Endothelial cell of umbilical vein (primary cell): ENCODE measurements around the gene DNAJC18. TPM values are rescaled to one million over a fixed set of nuclear protein-coding genes. Genes with fewer than 3 reads are reported as not detected.

ENCODE experiments used
- BruUV-seq: library from RNA; stranded (reverse); fragments of 400-500 nt; replicated peaks from 2 replicates; lab custom pipeline; 2021; lab: Mats Ljungman, UMichigan
- CTCF ChIA-PET: fragments of 300-600, 350-600 bp; sonication (Branson Sonifier 250); formaldehyde crosslinking; loops from one replicate; lab custom pipeline; 2021; ENCODE audit warnings: antibody characterized with exemption, inconsistent platforms; lab: Charles Lee
- POLR2A ChIA-PET: fragments of 300-600, 350-600 bp; sonication (Branson Sonifier 250); formaldehyde crosslinking; loops from one replicate; lab custom pipeline; 2021; ENCODE audit warnings: antibody characterized with exemption, inconsistent platforms; lab: Charles Lee
- DNase-seq: peaks from one replicate; pipeline ENCODE4 v3.0.0-alpha.2; 2011; ENCODE audit warnings: low read depth, low spot score
- FAIRE-seq: peaks from 2 replicates; lab custom pipeline; 2011; peaks lifted over from hg19 to GRCh38; lab: Jason Lieb, UNC
- H2AFZ ChIP-seq: 2 replicates; pipeline ENCODE4 v1.6.0; 2012; ENCODE audit warnings: low read depth, low read length, control low read depth, inconsistent platforms
- H3K27ac ChIP-seq: 2 replicates; pipeline ENCODE4 v1.5.1; 2011; ENCODE audit warnings: low read depth, mild to moderate bottlenecking, control low read depth, low read length, moderate library complexity; ENCODE audit not compliant: insufficient read depth
- H3K27me3 ChIP-seq, 2 experiments: 2 replicates each; pipeline versions ENCODE4 v1.6.0 to v1.6.1; 2011; ENCODE audit warnings: low read length in 2 of 2, mixed read lengths in 1 of 2; ENCODE audit not compliant: control insufficient read depth in 2 of 2, insufficient read depth in 2 of 2
- H3K36me3 ChIP-seq, 2 experiments: 2 replicates in 1 of 2; 3 replicates in 1 of 2; pipeline ENCODE4 v1.5.1; 2011; ENCODE audit warnings: low read length in 2 of 2, mild to moderate bottlenecking in 1 of 2, moderate library complexity in 1 of 2; ENCODE audit not compliant: control insufficient read depth in 2 of 2, insufficient read depth in 2 of 2; ENCODE audit errors: extremely low read depth in 1 of 2
- H3K4me1 ChIP-seq: 3 replicates; pipeline ENCODE4 v1.5.1; 2011; ENCODE audit warnings: mild to moderate bottlenecking, low read length; ENCODE audit not compliant: control insufficient read depth, insufficient read depth; ENCODE audit errors: extremely low read depth
- H3K4me2 ChIP-seq: 2 replicates; pipeline ENCODE4 v1.6.1; 2011; ENCODE audit warnings: low read length, control low read depth, mixed read lengths; ENCODE audit not compliant: insufficient read depth
- H3K4me3 ChIP-seq, 3 experiments: fragments of 200-600 bp in 1 of 3; sonication (generic), shearing (Covaris generic) in 1 of 3; replicated peaks in 1 of 3; 2 replicates each; pipeline ENCODE4 v1.5.1; 2011 to 2016; ENCODE audit warnings: control low read depth in 3 of 3, low read length in 3 of 3, mild to moderate bottlenecking in 2 of 3, inconsistent platforms in 1 of 3, low read depth in 1 of 3, moderate library complexity in 1 of 3; ENCODE audit not compliant: insufficient read depth in 1 of 3
- H3K79me2 ChIP-seq: 2 replicates; pipeline ENCODE4 v1.6.0; 2012; ENCODE audit warnings: low read length, inconsistent platforms; ENCODE audit not compliant: control insufficient read depth, insufficient read depth
- H3K9ac ChIP-seq: replicated peaks from 2 replicates; pipeline ENCODE3; 2011; ENCODE audit warnings: low read length, control low read depth; ENCODE audit not compliant: insufficient read depth; ENCODE audit errors: extremely low read depth
- H3K9me1 ChIP-seq: replicated peaks from 3 replicates; pipeline ENCODE4 v1.6.0; 2011; ENCODE audit warnings: mild to moderate bottlenecking, low read length; ENCODE audit not compliant: control insufficient read depth, insufficient read depth; ENCODE audit errors: extremely low read depth
- H3K9me3 ChIP-seq: replicated peaks from 2 replicates; pipeline ENCODE4 v1.5.1; 2012; ENCODE audit warnings: low read length, inconsistent platforms; ENCODE audit not compliant: control insufficient read depth, insufficient read depth
- H4K20me1 ChIP-seq: replicated peaks from 2 replicates; pipeline ENCODE3; 2011; ENCODE audit warnings: mild to moderate bottlenecking, low read length; ENCODE audit not compliant: control insufficient read depth, insufficient read depth; ENCODE audit errors: extremely low read depth
- EZH2 ChIP-seq: IDR thresholded peaks from 2 replicates; pipeline ENCODE4 v1.6.1; 2012; ENCODE audit warnings: borderline replicate concordance, low read depth, mild to moderate bottlenecking, moderate library complexity, low read length, inconsistent platforms; ENCODE audit not compliant: severe bottlenecking
- FOS ChIP-seq: IDR thresholded peaks from 2 replicates; pipeline ENCODE4 v1.6.1; 2011; ENCODE audit warnings: mild to moderate bottlenecking, low read length, moderate library complexity, borderline replicate concordance; ENCODE audit not compliant: insufficient read depth
- GATA2 ChIP-seq: IDR thresholded peaks from 2 replicates; pipeline ENCODE4 v1.7.0; 2011; ENCODE audit warnings: low read depth, mild to moderate bottlenecking, moderate library complexity, mixed read lengths, low read length; ENCODE audit not compliant: insufficient read length, insufficient read depth
- JUN ChIP-seq: IDR thresholded peaks from 2 replicates; pipeline ENCODE4 v1.6.1; 2011; ENCODE audit warnings: borderline replicate concordance, low read depth; ENCODE audit not compliant: insufficient read length, insufficient read depth
- MYC ChIP-seq: IDR thresholded peaks from one replicate; pipeline ENCODE4 v1.6.1; 2011; ENCODE audit warnings: mild to moderate bottlenecking, low read depth, low read length
- POLR2A ChIP-seq: IDR thresholded peaks from 2 replicates; pipeline ENCODE4 v1.6.1; 2012; ENCODE audit warnings: low read depth, mild to moderate bottlenecking, control low read depth, low read length
- dilution Hi-C: fragments of 300-500 bp; cut with MboI; formaldehyde crosslinking; loops from one replicate; pipeline ENCODE4 v1.15.0; 2019; ENCODE audit warnings: low sequenced_read_pairs; ENCODE audit not compliant: extremely low pct_ligation_motif_present
- intact Hi-C: fragments of 100-400 bp; cut with micrococcal nuclease; formaldehyde crosslinking; loops from one replicate; pipeline ENCODE4 v1.10.0; 2022
- polyA plus RNA-seq, 4 experiments: library from polyadenylated mRNA; depleted of rRNA in 3 of 4; stranded (reverse) in 3 of 4; unstranded in 1 of 4; fragments of >200 nt; gene quantifications; 2 replicates each; pipeline versions ENCODE4 v1.2.1 to v1.2.3, GENCODE V29; 2011 to 2012; ENCODE audit warnings: missing spikeins in 1 of 4
- total RNA-seq: library from RNA; stranded (reverse); gene quantifications from 2 replicates; pipeline ENCODE4 v1.2.3, GENCODE V29; 2021
- TF ChIP-seq, protein P1 (sequence below): IDR thresholded peaks from 2 replicates; pipeline ENCODE4 v1.6.1; 2011; ENCODE audit not compliant: insufficient read depth, insufficient read length

The DNAJC18 gene
- total and polyA plus RNA-seq, 2 donors (not counting 3 experiments of a cell fraction or from before 2014, with no cell fraction given) = 23.2 to 52.6 TPM

- dilution Hi-C loops = no loop called here
- ChIA-PET POLR2A (interaction anchor here (0.7 kb wide), 1 partner anchor 880 kb away, joined by 5 read pairs; no protein-coding TSS in a partner anchor), CTCF (interaction anchor here (1.0 kb wide), 1 partner anchor 82 kb away, joined by 3 read pairs; no protein-coding TSS in a partner anchor)
- intact Hi-C loops = no loop called here
- no peak overlapping the region for H3K27ac ChIP-seq
- no peaks in the 10 kb centered on the region for H3K4me1 ChIP-seq
- DNase-seq (no peak), FAIRE-seq (no peak)
- H3K79me2 ChIP-seq = no peaks in the 10 kb centered on the region
- H3K4me3 ChIP-seq = no peak overlapping the region
- no peak overlapping the region for H2AFZ ChIP-seq
- no peaks in the 10 kb centered on the region for H3K27me3 ChIP-seq
- BruUV-seq = no TSS peak
- H3K9ac ChIP-seq = no peak overlapping the region
- H3K4me2 ChIP-seq = no peak overlapping the region
- H3K9me1 ChIP-seq = no peaks in the 10 kb centered on the region
- H3K9me3 ChIP-seq = no peaks in the 10 kb centered on the region
- TF ChIP-seq FOS (no peak), EZH2 (no peak), GATA2 (no peak), JUN (no peak), POLR2A (no peak)
- TF ChIP-seq, protein P1, sequence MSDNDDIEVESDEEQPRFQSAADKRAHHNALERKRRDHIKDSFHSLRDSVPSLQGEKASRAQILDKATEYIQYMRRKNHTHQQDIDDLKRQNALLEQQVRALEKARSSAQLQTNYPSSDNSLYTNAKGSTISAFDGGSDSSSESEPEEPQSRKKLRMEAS = no peak
- no peaks in the 10 kb centered on the region for H4K20me1 ChIP-seq
- peaks cover 5 to 15% of the 10 kb centered on the region in 2 experiments for H3K36me3 ChIP-seq
Measured at GRCh38 chr5:139431706-139432105, 7.6 kb downstream of the DNAJC18 start.

- DNase-seq (no peak), FAIRE-seq (no peak)
- Histone ChIP-seq H3K27me3 (no peaks in the 10 kb centered on the region), H3K4me2 (no peak overlapping the region), H3K4me3 (no peak overlapping the region), H3K36me3 (peaks cover 5 to 22% of the 10 kb centered on the region in 2 experiments), H3K27ac (no peak overlapping the region), H3K9ac (no peak overlapping the region), H3K4me1 (no peaks in the 10 kb centered on the region), H2AFZ (no peak overlapping the region), H3K79me2 (no peaks in the 10 kb centered on the region), H3K9me3 (no peaks in the 10 kb centered on the region), H4K20me1 (no peaks in the 10 kb centered on the region), H3K9me1 (no peaks in the 10 kb centered on the region)
- dilution Hi-C loops = no loop called here
- TF ChIP-seq MYC (no peak), FOS (no peak)
- intact Hi-C loops = no loop called here
- POLR2A ChIA-PET = interaction anchor here (1.3 kb wide), 1 partner anchor 9 kb away, joined by 3 read pairs; the partner anchor contains the start of gene DNAJC18
- BruUV-seq = no TSS peak
- CTCF ChIA-PET = interaction anchor here (1.0 to 1.2 kb wide), 3 partner anchors 43 to 84 kb away, joined by 3 to 5 read pairs (median 3); no protein-coding TSS in a partner anchor
Measured at GRCh38 chr5:139430015-139430414, 9.3 kb downstream of the DNAJC18 start.
